ENCODE measurements around the gene ABHD2.
"Not testable (repeated sequence)": the region's sequence is repeated elsewhere in the genome, so short reads cannot be mapped to it uniquely, and the experiment has no call there.

The ABHD2 gene

GRCh38 chr15:89087830-89088604 is at the start of gene ABHD2:
Gene ABHD2, plus strand, starts transcription at chr15:89088456. Its CDS starts 27,872 bp downstream, at chr15:89116328.
- DNase-seq, result peak; percentile 100

DNA sequence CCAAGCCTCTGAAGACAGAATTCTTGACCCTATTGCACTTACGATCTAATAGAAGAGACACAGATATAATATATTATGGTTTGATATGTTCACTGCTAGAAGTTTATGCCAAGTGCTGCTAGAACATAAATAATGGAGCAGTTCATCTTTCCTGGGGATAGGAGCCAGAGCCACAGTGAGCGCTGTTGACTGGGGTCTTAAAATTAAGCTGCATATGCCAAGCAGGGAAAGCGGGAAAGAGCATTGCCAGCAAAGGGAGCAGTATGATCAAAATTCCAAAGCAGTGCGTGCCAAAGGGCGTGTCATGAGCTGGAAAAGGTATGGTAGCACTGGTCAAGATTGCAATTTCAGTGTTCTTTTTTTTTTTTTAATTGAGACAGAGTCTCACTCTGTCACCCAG is 49.1 kb upstream of the ABHD2 start:
- no peak for DNase-seq

DNA sequence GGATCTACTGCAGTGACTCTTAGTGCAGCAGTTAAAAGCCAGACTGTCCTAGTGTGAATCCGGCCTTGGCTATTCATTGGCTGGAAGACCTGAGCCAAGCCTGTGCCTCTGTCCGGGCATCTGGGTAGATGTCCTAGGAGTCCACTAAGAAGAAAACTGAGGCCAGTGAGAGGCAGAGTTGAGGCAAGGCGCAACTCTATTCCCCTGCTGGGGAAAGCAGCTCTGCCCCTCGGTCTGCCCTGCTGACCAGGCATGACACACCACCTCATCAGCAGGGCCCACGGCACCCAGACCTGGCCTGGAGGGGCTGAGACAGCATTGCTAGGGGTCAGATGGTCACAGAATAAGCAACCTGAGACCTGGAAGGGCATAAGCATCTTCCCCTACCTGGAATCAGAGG is 46.7 kb upstream of the ABHD2 start:
- DNase-seq, result no peak

DNA sequence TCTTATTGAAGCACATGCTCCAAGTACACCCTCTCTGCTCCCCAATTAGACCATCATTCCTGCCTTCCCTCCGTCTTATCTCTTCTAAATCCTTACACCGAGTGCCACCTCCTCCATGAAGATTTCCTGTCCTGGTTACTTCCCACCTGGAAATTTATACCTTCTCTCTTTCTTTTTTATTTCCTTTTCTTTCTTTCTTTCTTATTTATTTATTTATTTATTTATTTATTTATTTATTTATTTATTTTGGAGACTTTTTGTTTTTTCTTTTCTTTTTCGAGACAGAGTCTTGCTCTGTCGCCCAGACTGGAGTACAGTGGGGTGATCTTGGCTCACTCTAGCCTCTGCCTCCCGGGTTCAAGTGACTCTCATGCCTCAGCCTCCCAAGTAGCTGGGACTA is 45.9 kb upstream of the ABHD2 start:
- no peak for DNase-seq

GRCh38 chr15:89043031-89044002 is 44.9 kb upstream of the ABHD2 start:
- DNase-seq, result no peak

GRCh38 chr15:89049016-89049666 is 39.1 kb upstream of the ABHD2 start:
- DNase-seq, result not testable (repeated sequence)

DNA sequence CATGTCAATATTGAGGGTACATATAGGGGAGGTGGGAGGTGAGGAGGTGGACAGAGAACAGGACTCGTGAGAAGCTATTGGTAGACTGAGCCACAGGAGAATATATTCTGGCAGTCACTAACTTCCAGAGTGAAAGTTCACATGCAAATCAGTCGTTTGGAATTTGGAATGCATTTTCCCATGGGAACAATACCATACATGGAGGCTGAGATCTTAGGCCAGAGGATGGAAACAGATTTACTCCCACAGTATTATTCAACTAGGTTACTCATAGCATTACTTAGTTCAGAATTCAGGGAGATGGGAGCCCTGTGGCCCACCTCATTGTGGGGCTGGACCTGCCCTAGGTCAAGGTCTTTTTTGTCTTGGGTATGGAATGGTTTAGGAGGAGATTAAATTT is 36.4 kb upstream of the ABHD2 start:
- no peak for DNase-seq

- peak; percentile 95 for DNase-seq
Observed at GRCh38 chr15:89052474-89052873, 35.8 kb upstream of the ABHD2 start.

- no peak for DNase-seq
Observed at GRCh38 chr15:89054873-89055272, 33.4 kb upstream of the ABHD2 start.

- DNase-seq, result peak; percentile 52
Observed at GRCh38 chr15:89057506-89058133, 30.6 kb upstream of the ABHD2 start.

GRCh38 chr15:89058376-89058775 is 29.9 kb upstream of the ABHD2 start:
- no peak for DNase-seq

DNA sequence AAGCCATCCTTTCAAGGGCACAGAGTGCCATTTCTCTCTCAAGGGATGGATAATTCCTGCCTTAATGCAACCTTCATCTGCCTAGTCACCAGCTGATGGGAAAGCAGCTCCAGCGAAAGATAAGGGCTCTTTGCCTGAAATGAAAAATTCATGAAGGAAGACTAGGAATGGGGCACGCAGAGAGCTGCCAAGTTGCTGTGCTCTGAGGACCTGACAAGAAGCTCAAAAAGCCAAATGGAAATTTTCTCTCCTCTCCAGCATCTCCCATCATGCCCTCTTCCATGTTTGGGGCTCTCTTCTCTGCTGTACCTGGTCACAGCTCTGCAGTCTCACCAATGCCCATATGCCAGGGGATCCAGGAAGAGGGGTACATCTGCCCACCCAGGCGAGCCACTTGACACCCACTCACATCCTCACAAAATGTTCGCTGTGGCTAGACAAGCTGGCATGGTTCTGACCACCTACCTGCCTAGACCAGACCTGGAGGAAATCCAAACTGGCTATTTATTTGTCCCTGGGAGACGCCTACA is 29.3 kb upstream of the ABHD2 start:
- DNase-seq, result no peak

DNA sequence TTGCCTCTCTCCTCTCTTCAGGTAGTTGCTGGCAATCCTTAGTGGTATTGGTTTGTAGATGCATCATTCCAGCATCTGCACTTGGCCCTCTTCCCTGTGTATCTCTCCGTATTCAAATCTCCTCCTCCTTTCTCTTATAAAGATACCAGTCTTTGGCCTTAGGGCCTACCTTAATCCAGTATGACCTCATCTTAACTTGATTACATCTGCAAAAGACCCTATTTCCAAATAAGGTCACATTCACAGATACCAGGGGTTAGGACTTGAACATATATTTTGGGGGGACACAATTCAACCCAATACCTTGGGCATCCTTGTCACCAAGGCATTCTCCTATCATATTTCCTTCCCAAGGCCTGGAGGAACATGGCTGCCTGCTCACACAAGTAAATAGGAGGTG is 22.0 kb upstream of the ABHD2 start:
- no peak for DNase-seq

- peak; percentile 47 for DNase-seq
Observed at GRCh38 chr15:89067751-89068150, 20.5 kb upstream of the ABHD2 start.

DNA sequence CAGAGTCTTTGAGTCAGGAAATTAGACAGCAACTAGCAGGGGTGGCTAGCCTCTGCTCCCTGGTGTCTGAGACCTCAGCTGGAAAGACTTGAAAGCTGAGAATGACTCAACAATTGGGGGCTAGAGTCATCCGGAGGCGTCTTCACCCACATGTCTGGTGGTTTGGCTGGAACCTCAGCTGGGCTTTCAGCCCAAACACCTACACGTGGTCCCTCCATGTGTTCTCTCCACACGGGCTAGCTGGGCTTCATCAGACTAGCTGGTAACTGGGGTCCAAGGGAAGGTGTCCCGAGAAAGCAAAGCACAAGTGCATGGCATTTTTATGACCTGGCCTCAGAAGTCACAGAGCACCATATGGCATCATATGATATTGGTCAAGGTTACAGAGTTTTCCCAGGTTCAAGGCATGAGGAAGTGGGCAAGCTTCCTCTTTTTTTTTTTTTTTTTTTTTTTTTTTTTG is 19.9 kb upstream of the ABHD2 start:
- DNase-seq, result peak; percentile 90

DNA sequence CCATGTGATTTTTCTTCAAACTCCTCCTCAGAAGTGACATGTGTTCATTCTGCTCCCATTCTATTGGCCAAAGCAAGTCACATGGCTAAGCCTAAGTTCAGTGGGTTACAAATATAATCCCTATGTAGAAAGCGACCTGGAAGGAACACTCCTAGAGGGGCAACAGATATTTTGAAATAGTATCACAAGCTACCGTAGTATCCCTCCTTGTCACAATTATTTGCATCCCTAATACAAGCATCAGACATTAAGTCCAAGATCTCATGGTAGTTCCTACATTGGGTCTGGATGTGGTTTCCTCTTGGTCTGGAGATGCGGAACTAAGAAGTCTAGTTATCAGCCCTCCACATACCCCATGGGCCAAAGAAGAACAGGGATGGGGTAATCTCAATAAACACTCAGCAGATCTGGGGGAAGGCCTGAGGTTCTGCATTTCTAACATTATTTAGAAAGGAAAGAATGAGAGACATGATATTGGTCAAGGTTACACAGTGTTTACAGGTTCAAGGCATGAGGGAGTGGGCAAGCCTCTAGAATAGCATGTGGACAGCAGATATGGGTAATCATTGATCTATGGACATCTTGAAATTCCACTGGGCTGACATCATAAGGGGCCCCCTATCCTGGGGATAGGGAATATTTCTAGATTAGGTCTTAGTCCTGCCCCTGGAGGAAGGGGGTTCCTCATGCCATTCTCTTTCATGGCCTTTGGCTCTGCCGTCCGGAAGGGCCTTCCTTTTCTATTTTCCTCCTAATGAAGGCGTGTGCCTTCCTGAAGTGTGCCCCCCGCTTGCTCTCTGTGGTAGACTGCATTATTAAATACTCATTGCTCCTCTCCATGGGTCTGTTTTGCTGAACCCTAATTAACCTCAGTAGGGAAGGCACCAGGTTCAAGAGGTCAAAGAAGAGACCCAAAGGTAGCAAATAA is 17.8 kb upstream of the ABHD2 start:
- peak; percentile 87 for DNase-seq

DNA sequence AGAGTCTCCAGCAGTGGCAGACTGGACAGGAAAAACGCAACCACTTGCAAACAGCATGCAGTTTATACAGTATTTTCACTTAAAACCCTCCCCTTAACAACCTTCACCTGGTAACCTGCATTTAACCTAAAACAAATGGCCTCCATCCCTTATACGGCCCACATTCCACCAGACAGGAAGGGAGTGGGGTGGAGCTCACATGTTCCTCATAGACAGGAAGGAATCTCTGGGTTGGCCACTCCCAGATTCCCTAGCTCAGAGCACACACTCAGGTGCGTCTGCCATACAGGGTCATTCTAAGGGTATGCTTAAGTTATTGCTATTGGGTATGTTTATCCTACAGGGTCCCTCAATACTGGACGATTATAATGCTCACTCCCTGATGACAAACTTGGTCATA is 16.8 kb upstream of the ABHD2 start:
- no peak for DNase-seq

DNA sequence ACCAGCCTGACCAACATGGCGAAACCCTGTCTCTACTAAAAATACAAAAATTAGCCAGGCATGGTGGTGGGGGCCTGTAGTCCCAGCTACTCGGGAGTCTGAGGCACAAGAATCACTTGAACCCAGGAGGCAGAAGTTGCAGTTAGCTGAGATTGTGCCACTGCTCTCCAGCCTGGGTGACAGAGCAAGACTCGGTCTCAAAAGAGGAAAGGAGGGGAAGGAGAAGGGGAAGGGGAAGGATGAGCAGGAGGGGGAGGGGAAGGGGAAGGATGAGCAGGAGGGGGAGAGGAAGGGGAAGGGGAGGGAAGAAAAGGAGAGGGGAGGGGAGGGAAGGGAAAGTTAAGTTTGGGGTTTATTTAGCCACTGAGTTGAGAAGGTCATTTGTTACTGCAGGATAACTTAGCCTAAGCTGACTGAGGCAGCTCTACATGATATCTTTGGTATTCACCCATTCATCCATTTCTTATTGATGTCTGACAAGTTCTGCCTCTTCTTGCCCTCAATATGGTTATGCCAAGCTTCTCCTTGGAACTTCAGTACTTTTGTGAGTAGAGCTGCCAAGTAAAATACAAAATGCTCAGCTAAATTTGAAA is 15.9 kb upstream of the ABHD2 start:
- DNase-seq, result peak; percentile 9

- no peak for DNase-seq
Observed at GRCh38 chr15:89074402-89075012, 13.7 kb upstream of the ABHD2 start.

GRCh38 chr15:89075101-89075640 is 13.1 kb upstream of the ABHD2 start:
- no peak for DNase-seq
